ENCODE results near the gene EFCAB6.

DNA sequence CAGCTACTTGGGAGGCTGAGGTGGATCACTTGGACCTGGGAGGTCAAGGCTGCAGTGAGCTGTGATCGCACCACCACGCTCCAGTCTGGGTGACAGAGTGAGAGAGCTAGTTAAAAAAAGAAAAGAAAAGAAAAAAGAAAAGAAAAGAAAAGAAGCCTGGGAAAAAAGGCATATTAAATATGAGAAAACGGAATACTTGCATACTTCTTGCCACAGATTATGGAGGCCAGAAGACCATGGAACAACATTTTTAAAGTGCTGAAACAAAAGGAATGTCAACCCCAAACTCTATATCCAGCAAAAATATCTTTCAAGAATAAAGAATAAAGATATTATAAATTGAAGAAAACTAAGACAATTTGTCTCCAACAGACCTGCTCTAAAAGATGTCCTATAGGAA is 191.9 kb downstream of the EFCAB6 start:
- TF ChIP-seq, protein P1, sequence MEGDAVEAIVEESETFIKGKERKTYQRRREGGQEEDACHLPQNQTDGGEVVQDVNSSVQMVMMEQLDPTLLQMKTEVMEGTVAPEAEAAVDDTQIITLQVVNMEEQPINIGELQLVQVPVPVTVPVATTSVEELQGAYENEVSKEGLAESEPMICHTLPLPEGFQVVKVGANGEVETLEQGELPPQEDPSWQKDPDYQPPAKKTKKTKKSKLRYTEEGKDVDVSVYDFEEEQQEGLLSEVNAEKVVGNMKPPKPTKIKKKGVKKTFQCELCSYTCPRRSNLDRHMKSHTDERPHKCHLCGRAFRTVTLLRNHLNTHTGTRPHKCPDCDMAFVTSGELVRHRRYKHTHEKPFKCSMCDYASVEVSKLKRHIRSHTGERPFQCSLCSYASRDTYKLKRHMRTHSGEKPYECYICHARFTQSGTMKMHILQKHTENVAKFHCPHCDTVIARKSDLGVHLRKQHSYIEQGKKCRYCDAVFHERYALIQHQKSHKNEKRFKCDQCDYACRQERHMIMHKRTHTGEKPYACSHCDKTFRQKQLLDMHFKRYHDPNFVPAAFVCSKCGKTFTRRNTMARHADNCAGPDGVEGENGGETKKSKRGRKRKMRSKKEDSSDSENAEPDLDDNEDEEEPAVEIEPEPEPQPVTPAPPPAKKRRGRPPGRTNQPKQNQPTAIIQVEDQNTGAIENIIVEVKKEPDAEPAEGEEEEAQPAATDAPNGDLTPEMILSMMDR (IDR thresholded peaks at IDR 0.05): no peak
- TF ChIP-seq POLR2AphosphoS5 (IDR thresholded peaks at IDR 0.05) (no peak), POLR2A (IDR thresholded peaks at IDR 0.05) (no peak)
